SK-N-SH treated with all-trans-retinoic acid at 6 μM for 48 hours (cell line): ENCODE data around the gene SCART1.

Experiments
- CSDC2 ChIP-seq: fragments of 250-450 bp; sonication (Bioruptor Pico); IDR thresholded peaks from 2 replicates; pipeline ENCODE4 v1.5.0; 2020; ENCODE audit warnings: mild to moderate bottlenecking, moderate library complexity
- RARB ChIP-seq: fragments of 250-450 bp; sonication (Bioruptor Pico); IDR thresholded peaks from 2 replicates; pipeline ENCODE4 v1.8.0; 2021; ENCODE audit warnings: mild to moderate bottlenecking, moderate library complexity
- TCF4 ChIP-seq: fragments of 250-450 bp; sonication (Bioruptor Pico); IDR thresholded peaks from 2 replicates; pipeline ENCODE4 v1.8.0; 2021; ENCODE audit warnings: mild to moderate bottlenecking, moderate library complexity, borderline replicate concordance
- ZC3H10 ChIP-seq: fragments of 250-450 bp; sonication (Bioruptor Pico); IDR thresholded peaks from 2 replicates; pipeline ENCODE4 v1.5.1; 2021; ENCODE audit warnings: mild to moderate bottlenecking, moderate library complexity
- ZFP30 ChIP-seq: fragments of 450-650 bp; formaldehyde crosslinking; IDR thresholded peaks from 2 replicates; pipeline ENCODE4 v1.5.0; 2022; ENCODE audit warnings: mild to moderate bottlenecking, moderate library complexity
- ZNF565 ChIP-seq: fragments of 450-650 bp; formaldehyde crosslinking; conservative IDR thresholded peaks from 2 replicates; pipeline ENCODE4 v1.5.0; 2020; ENCODE audit warnings: low read depth, mild to moderate bottlenecking, moderate library complexity
- ZNF70 ChIP-seq: fragments of 450-650 bp; formaldehyde crosslinking; IDR thresholded peaks from 2 replicates; pipeline ENCODE4 v1.5.0; 2020; ENCODE audit warnings: mild to moderate bottlenecking, moderate library complexity
- ZNF8 ChIP-seq: fragments of 450-650 bp; formaldehyde crosslinking; IDR thresholded peaks from 2 replicates; pipeline ENCODE4 v1.5.0; 2020; ENCODE audit warnings: mild to moderate bottlenecking, moderate library complexity
- TF ChIP-seq, protein P1 (sequence below): fragments of 250-450 bp; sonication (Bioruptor Pico); IDR thresholded peaks from 2 replicates; pipeline ENCODE4 v1.8.0; 2020; ENCODE audit warnings: mild to moderate bottlenecking, moderate library complexity, borderline replicate concordance
- TF ChIP-seq, protein P2 (sequence below): fragments of 250-450 bp; sonication (Bioruptor Pico); IDR thresholded peaks from 2 replicates; pipeline ENCODE4 v1.8.0; 2021; ENCODE audit warnings: low read depth, mild to moderate bottlenecking, moderate library complexity, borderline replicate concordance
- TF ChIP-seq, protein P3 (sequence below): fragments of 250-450 bp; sonication (Bioruptor Pico); IDR thresholded peaks from 2 replicates; pipeline ENCODE4 v1.5.1; 2021; ENCODE audit warnings: mild to moderate bottlenecking, moderate library complexity
- TF ChIP-seq, protein P4 (sequence below): fragments of 250-450 bp; sonication (Bioruptor Pico); IDR thresholded peaks from 2 replicates; pipeline ENCODE4 v1.5.1; 2020; ENCODE audit warnings: low read depth, mild to moderate bottlenecking, moderate library complexity

DNA sequence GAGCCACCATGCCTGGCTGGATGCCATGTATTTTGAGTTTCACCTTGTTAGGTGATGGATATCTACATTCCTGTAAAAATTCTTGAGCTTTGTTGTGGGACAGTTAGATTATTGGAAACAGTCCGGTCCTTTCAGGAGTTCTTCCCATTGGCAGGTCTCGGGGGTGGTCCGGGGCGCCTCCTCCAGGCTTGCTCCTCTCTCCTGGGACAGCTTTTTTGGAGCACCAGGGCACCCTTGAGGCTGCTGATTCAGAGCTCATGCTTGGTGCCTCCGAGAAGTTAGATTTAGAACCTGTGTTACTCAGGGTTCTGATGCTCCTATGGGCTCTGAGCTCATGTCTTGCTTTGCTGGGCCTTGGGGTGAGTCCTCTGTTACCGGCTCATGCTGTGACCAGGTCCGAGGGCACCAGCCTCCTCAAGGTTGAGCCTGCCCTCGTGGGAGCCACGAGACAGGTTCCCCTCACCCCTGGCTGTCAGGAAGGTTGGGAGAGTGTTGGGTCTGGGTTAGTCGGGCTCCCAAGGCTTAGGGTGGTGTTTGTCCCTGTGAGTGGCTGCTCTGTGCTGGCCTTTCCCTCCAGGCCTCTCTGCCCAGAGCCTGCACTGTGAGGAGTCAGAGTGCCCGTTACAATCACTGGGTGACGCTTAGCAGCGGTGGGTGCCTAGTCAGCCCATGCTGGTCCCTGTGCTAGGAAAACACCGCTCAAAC lies 35.3 kb upstream of the SCART1 start:
- TF ChIP-seq RARB (CRISPR knock-in tag) = no peak
- TF ChIP-seq ZFP30 (CRISPR knock-in tag) = no peak
- TF ChIP-seq, protein P1, sequence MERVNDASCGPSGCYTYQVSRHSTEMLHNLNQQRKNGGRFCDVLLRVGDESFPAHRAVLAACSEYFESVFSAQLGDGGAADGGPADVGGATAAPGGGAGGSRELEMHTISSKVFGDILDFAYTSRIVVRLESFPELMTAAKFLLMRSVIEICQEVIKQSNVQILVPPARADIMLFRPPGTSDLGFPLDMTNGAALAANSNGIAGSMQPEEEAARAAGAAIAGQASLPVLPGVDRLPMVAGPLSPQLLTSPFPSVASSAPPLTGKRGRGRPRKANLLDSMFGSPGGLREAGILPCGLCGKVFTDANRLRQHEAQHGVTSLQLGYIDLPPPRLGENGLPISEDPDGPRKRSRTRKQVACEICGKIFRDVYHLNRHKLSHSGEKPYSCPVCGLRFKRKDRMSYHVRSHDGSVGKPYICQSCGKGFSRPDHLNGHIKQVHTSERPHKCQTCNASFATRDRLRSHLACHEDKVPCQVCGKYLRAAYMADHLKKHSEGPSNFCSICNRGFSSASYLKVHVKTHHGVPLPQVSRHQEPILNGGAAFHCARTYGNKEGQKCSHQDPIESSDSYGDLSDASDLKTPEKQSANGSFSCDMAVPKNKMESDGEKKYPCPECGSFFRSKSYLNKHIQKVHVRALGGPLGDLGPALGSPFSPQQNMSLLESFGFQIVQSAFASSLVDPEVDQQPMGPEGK (CRISPR knock-in tag) = no peak
- TF ChIP-seq, protein P2, sequence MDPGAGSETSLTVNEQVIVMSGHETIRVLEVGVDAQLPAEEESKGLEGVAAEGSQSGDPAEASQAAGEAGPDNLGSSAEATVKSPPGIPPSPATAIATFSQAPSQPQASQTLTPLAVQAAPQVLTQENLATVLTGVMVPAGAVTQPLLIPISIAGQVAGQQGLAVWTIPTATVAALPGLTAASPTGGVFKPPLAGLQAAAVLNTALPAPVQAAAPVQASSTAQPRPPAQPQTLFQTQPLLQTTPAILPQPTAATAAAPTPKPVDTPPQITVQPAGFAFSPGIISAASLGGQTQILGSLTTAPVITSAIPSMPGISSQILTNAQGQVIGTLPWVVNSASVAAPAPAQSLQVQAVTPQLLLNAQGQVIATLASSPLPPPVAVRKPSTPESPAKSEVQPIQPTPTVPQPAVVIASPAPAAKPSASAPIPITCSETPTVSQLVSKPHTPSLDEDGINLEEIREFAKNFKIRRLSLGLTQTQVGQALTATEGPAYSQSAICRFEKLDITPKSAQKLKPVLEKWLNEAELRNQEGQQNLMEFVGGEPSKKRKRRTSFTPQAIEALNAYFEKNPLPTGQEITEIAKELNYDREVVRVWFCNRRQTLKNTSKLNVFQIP (CRISPR knock-in tag) = no peak
- TF ChIP-seq, protein P3, sequence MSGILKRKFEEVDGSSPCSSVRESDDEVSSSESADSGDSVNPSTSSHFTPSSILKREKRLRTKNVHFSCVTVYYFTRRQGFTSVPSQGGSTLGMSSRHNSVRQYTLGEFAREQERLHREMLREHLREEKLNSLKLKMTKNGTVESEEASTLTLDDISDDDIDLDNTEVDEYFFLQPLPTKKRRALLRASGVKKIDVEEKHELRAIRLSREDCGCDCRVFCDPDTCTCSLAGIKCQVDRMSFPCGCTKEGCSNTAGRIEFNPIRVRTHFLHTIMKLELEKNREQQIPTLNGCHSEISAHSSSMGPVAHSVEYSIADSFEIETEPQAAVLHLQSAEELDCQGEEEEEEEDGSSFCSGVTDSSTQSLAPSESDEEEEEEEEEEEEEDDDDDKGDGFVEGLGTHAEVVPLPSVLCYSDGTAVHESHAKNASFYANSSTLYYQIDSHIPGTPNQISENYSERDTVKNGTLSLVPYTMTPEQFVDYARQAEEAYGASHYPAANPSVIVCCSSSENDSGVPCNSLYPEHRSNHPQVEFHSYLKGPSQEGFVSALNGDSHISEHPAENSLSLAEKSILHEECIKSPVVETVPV (CRISPR knock-in tag) = no peak
- no peak for TF ChIP-seq TCF4 (CRISPR knock-in tag)
- no peak for TF ChIP-seq ZNF8
- TF ChIP-seq, protein P4, sequence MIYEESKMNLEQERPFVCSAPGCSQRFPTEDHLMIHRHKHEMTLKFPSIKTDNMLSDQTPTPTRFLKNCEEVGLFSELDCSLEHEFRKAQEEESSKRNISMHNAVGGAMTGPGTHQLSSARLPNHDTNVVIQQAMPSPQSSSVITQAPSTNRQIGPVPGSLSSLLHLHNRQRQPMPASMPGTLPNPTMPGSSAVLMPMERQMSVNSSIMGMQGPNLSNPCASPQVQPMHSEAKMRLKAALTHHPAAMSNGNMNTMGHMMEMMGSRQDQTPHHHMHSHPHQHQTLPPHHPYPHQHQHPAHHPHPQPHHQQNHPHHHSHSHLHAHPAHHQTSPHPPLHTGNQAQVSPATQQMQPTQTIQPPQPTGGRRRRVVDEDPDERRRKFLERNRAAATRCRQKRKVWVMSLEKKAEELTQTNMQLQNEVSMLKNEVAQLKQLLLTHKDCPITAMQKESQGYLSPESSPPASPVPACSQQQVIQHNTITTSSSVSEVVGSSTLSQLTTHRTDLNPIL (CRISPR knock-in tag) = no peak
- TF ChIP-seq ZNF70 (CRISPR knock-in tag) = no peak
- TF ChIP-seq CSDC2 (CRISPR knock-in tag) = no peak
- no peak for TF ChIP-seq ZNF565 (CRISPR knock-in tag)
- TF ChIP-seq ZC3H10 (CRISPR knock-in tag) = no peak
